Ramos (cell line): ENCODE data around the gene CCSER1.

Experiments used
- in situ Hi-C: fragments of 300-500 bp; cut with MboI; formaldehyde crosslinking; loops from one replicate; pipeline ENCODE4 v1.14.3; 2022; ENCODE audit warnings: low sequenced_read_pairs; ENCODE audit not compliant: unreplicated experiment

CCSER1 gene

GRCh38 chr4:90990284-90990683, 863.1 kb downstream of the CCSER1 start:
- in situ Hi-C loops: no loop called here

GRCh38 chr4:90992213-90992612, 865.0 kb downstream of the CCSER1 start:
- in situ Hi-C loops: no loop called here

GRCh38 chr4:90994851-90995574, 867.8 kb downstream of the CCSER1 start:
- in situ Hi-C loops: no loop called here

- in situ Hi-C loops: no loop called here
Observed at GRCh38 chr4:90995996-90996395, 868.8 kb downstream of the CCSER1 start.

- in situ Hi-C loops: no loop called here
Observed at GRCh38 chr4:90996813-90997212, 869.6 kb downstream of the CCSER1 start.

- in situ Hi-C loops: no loop called here
Observed at GRCh38 chr4:91015861-91016260, 888.7 kb downstream of the CCSER1 start.

GRCh38 chr4:91019513-91019912, 892.3 kb downstream of the CCSER1 start:
- in situ Hi-C loops: no loop called here

GRCh38 chr4:91025241-91026148, 898.3 kb downstream of the CCSER1 start:
- in situ Hi-C loops: no loop called here

GRCh38 chr4:91028228-91028627, 901.0 kb downstream of the CCSER1 start:
- in situ Hi-C loops: no loop called here

GRCh38 chr4:91031761-91032160, 904.6 kb downstream of the CCSER1 start:
- in situ Hi-C loops: no loop called here

- in situ Hi-C loops: no loop called here
Observed at GRCh38 chr4:91032725-91033445, 905.7 kb downstream of the CCSER1 start.

GRCh38 chr4:91035276-91035675, 908.1 kb downstream of the CCSER1 start:
- in situ Hi-C loops: no loop called here

GRCh38 chr4:91037951-91038350, 910.8 kb downstream of the CCSER1 start:
- in situ Hi-C loops: no loop called here

GRCh38 chr4:91057871-91058270, 930.7 kb downstream of the CCSER1 start:
- in situ Hi-C loops: no loop called here

- in situ Hi-C loops: no loop called here
Observed at GRCh38 chr4:91058345-91058744, 931.2 kb downstream of the CCSER1 start.

- in situ Hi-C loops: no loop called here
Observed at GRCh38 chr4:91064157-91064853, 937.1 kb downstream of the CCSER1 start.

- in situ Hi-C loops: no loop called here
Observed at GRCh38 chr4:91065117-91065516, 937.9 kb downstream of the CCSER1 start.

- in situ Hi-C loops: no loop called here
Observed at GRCh38 chr4:91070736-91071135, 943.5 kb downstream of the CCSER1 start.

- in situ Hi-C loops: no loop called here
Observed at GRCh38 chr4:91076147-91076546, 949.0 kb downstream of the CCSER1 start.

- in situ Hi-C loops: no loop called here
Observed at GRCh38 chr4:91085961-91086360, 958.8 kb downstream of the CCSER1 start.
